Esophagus squamous epithelium (tissue), 4 donors: ENCODE data around the gene GALNT17.

Source experiments
- CTCF ChIP-seq, 6 experiments: fragments of 450-650 bp in 4 of 6; fragments of 200-600 bp in 2 of 6; sonication (generic) in 2 of 6; IDR thresholded peaks; one replicate each; pipeline ENCODE4 v1.5.1; 2016 to 2019; ENCODE audit warnings: antibody characterized with exemption in 6 of 6, mild to moderate bottlenecking in 4 of 6, moderate library complexity in 4 of 6
- POLR2A ChIP-seq, 4 donors: fragments of 450-650 bp; IDR thresholded peaks; one replicate each; pipeline ENCODE4 v1.6.1; 2017; ENCODE audit warnings: antibody characterized with exemption in 4 of 4, mild to moderate bottlenecking in 4 of 4, moderate library complexity in 3 of 4

- no peak for TF ChIP-seq CTCF (IDR thresholded peaks at IDR 0.05)
- TF ChIP-seq POLR2A (IDR thresholded peaks at IDR 0.05) = no peak
These were observed 97.2 kb downstream of the GALNT17 start for GRCh38 chr7:71229148-71229547.
